Stimulated activated CD4-positive, alpha-beta T cell treated with anti-CD3 and anti-CD28 coated beads, Interleukin-12 subunit alpha, Interleukin-12 subunit beta, amount 100 ng/mL, for 24 hours (primary cell): ENCODE results near the gene EDIL3.
"Not testable (repeated sequence)": the region's sequence is repeated elsewhere in the genome, so short reads cannot be mapped to it uniquely, and the experiment has no call there.

ENCODE experiments used
- DNase-seq, 2 experiments: peaks; one replicate each; pipeline ENCODE4 v3.0.0-alpha.2; 2020; ENCODE audit warnings: low read depth in 2 of 2

EDIL3 gene

GRCh38 chr5:84299959-84300358 lies 84.7 kb downstream of the EDIL3 start:
- no peak for DNase-seq

GRCh38 chr5:84298628-84299027 lies 86.1 kb downstream of the EDIL3 start:
- no peak for DNase-seq

GRCh38 chr5:84297641-84298040 lies 87.0 kb downstream of the EDIL3 start:
- DNase-seq = not testable (repeated sequence)

GRCh38 chr5:84292788-84293653 lies 91.7 kb downstream of the EDIL3 start:
- no peak for DNase-seq

GRCh38 chr5:84292000-84292642 lies 92.6 kb downstream of the EDIL3 start:
- DNase-seq = no peak

GRCh38 chr5:84290673-84291072 lies 94.0 kb downstream of the EDIL3 start:
- DNase-seq = no peak

GRCh38 chr5:84290161-84290560 lies 94.5 kb downstream of the EDIL3 start:
- no peak for DNase-seq

- no peak for DNase-seq
Measured at GRCh38 chr5:84287951-84288350, 96.7 kb downstream of the EDIL3 start.

GRCh38 chr5:84286662-84287061 lies 98.0 kb downstream of the EDIL3 start:
- DNase-seq = no peak

- DNase-seq = no peak
Measured at GRCh38 chr5:84285641-84286637, 98.7 kb downstream of the EDIL3 start.

- DNase-seq = no peak
Measured at GRCh38 chr5:84281383-84281782, 103.3 kb downstream of the EDIL3 start.

GRCh38 chr5:84279234-84279633 lies 105.4 kb downstream of the EDIL3 start:
- no peak for DNase-seq

GRCh38 chr5:84275609-84276008 lies 109.1 kb downstream of the EDIL3 start:
- no peak for DNase-seq

GRCh38 chr5:84274585-84275468 lies 109.9 kb downstream of the EDIL3 start:
- no peak for DNase-seq

GRCh38 chr5:84273517-84273883 lies 111.2 kb downstream of the EDIL3 start:
- DNase-seq = no peak

- no peak for DNase-seq
Measured at GRCh38 chr5:84272771-84273516, 111.7 kb downstream of the EDIL3 start.

- no peak for DNase-seq
Measured at GRCh38 chr5:84265739-84266550, 118.7 kb downstream of the EDIL3 start.

GRCh38 chr5:84265130-84265529 lies 119.5 kb downstream of the EDIL3 start:
- no peak for DNase-seq

GRCh38 chr5:84260939-84261338 lies 123.7 kb downstream of the EDIL3 start:
- no peak for DNase-seq
